HepG2 (cell line): ENCODE measurements around the gene SERTAD2. TPM values are rescaled to one million over a fixed set of nuclear protein-coding genes. Genes with fewer than 3 reads are reported as not detected.

Experiments
- GTF3A ChIP-seq: sonication (generic); formaldehyde crosslinking; conservative IDR thresholded peaks from 2 replicates; pipeline ENCODE4 v1.4.0; 2020; ENCODE audit warnings: mild to moderate bottlenecking, missing genetic modification reagents
- ISL2 ChIP-seq: sonication (generic); formaldehyde crosslinking; IDR thresholded peaks from 2 replicates; pipeline ENCODE4 v1.5.0; 2020; ENCODE audit warnings: missing genetic modification reagents
- KLF9 ChIP-seq: IDR thresholded peaks from 2 replicates; pipeline ENCODE4 v1.6.1; 2016; ENCODE audit warnings: low read depth
- NFYB ChIP-seq: sonication (generic); formaldehyde crosslinking; IDR thresholded peaks from 2 replicates; pipeline ENCODE4 v1.4.0; 2020; ENCODE audit warnings: missing genetic modification reagents
- NFYC ChIP-seq: IDR thresholded peaks from 2 replicates; pipeline ENCODE4 v1.6.1; 2016; ENCODE audit warnings: missing genetic modification reagents, missing compliant biosample characterization
- PHF5A ChIP-seq: IDR thresholded peaks from one replicate; pipeline ENCODE4 v1.6.1; 2018; ENCODE audit warnings: low read depth, missing genetic modification reagents; ENCODE audit not compliant: unreplicated experiment
- POLR2A ChIP-seq, 2 experiments: IDR thresholded peaks; 2 replicates each; pipeline ENCODE4 v1.6.1; 2011; ENCODE audit warnings: low read depth in 2 of 2, low read length in 2 of 2, mild to moderate bottlenecking in 1 of 2, moderate library complexity in 1 of 2; ENCODE audit not compliant: insufficient read depth in 1 of 2
- REL ChIP-seq: sonication (generic); formaldehyde crosslinking; conservative IDR thresholded peaks from 2 replicates; pipeline ENCODE4 v1.8.0; 2022; ENCODE audit warnings: mild to moderate bottlenecking, missing genetic modification reagents, moderate library complexity
- SNAPC2 ChIP-seq: sonication (generic); formaldehyde crosslinking; IDR thresholded peaks from 2 replicates; pipeline ENCODE4 v1.8.1; 2022; ENCODE audit warnings: mild to moderate bottlenecking, missing genetic modification reagents
- TBX2 ChIP-seq: sonication (generic); formaldehyde crosslinking; IDR thresholded peaks from 2 replicates; pipeline ENCODE4 v1.5.0; 2020; ENCODE audit warnings: missing genetic modification reagents, mild to moderate bottlenecking, borderline replicate concordance
- TCF7 ChIP-seq: sonication (generic); IDR thresholded peaks from 2 replicates; pipeline ENCODE4 v1.6.1; 2016; ENCODE audit warnings: antibody characterized with exemption, low read depth
- XRCC5 ChIP-seq: fragments of 200-400 bp; formaldehyde crosslinking; optimal IDR thresholded peaks from 2 replicates; pipeline ENCODE3; 2017; ENCODE audit warnings: mild to moderate bottlenecking, low read length
- ZNF570 ChIP-seq: sonication (generic); formaldehyde crosslinking; IDR thresholded peaks from 2 replicates; pipeline ENCODE4 v1.4.0; 2020; ENCODE audit warnings: mild to moderate bottlenecking, missing genetic modification reagents, borderline replicate concordance
- ZNF747 ChIP-seq: sonication (generic); formaldehyde crosslinking; IDR thresholded peaks from 2 replicates; pipeline ENCODE4 v1.8.1; 2023; ENCODE audit warnings: missing genetic modification reagents, mild to moderate bottlenecking, borderline replicate concordance
- polyA plus RNA-seq, 8 experiments: library from polyadenylated mRNA; depleted of rRNA in 3 of 8; stranded (reverse) in 7 of 8; unstranded in 1 of 8; fragments of >200 nt; fragmentation: Illumina TruSeq in 4 of 8; extraction: Trizol in 4 of 8; gene quantifications; 2 replicates each; pipeline versions ENCODE4 v1.2.1 to v1.2.3, GENCODE V29; 2011 to 2016; ENCODE audit warnings: low read depth in 4 of 8, missing spikeins in 1 of 8, mixed read lengths in 1 of 8; ENCODE audit not compliant: insufficient read depth in 1 of 8
- total RNA-seq, 5 experiments: library from RNA; depleted of rRNA; stranded (reverse); fragments of >200 nt; fragmentation: Illumina TruSeq; extraction: Trizol; gene quantifications; 2 replicates each; pipeline ENCODE4 v1.2.3, GENCODE V29; 2016; ENCODE audit warnings: low read depth in 1 of 5
- TF ChIP-seq, protein P1 (sequence below): sonication (generic); formaldehyde crosslinking; IDR thresholded peaks from 2 replicates; pipeline ENCODE4 v1.9.0; 2021; ENCODE audit warnings: missing genetic modification reagents, borderline replicate concordance
- TF ChIP-seq, protein P2 (sequence below): sonication (generic); formaldehyde crosslinking; IDR thresholded peaks from 2 replicates; pipeline ENCODE4 v1.9.0; 2021; ENCODE audit warnings: missing genetic modification reagents, borderline replicate concordance
- TF ChIP-seq, protein P3 (sequence below): sonication (generic); formaldehyde crosslinking; IDR thresholded peaks from 2 replicates; pipeline ENCODE4 v1.8.0; 2022; ENCODE audit warnings: missing genetic modification reagents, low read depth, mild to moderate bottlenecking, borderline replicate concordance
- TF ChIP-seq, protein P4 (sequence below): sonication (generic); formaldehyde crosslinking; conservative IDR thresholded peaks from 2 replicates; pipeline ENCODE4 v1.8.0; 2022; ENCODE audit warnings: missing genetic modification reagents
- TF ChIP-seq, protein P5 (sequence below): sonication (generic); formaldehyde crosslinking; IDR thresholded peaks from 2 replicates; pipeline ENCODE4 v1.5.1; 2020; ENCODE audit warnings: mild to moderate bottlenecking, missing genetic modification reagents

SERTAD2 gene
- total and polyA plus RNA-seq, 2 of the 13 experiments (the other 11 are each of a cell fraction or from before 2014, with no cell fraction given), result 6.7 to 22.6 TPM

DNA sequence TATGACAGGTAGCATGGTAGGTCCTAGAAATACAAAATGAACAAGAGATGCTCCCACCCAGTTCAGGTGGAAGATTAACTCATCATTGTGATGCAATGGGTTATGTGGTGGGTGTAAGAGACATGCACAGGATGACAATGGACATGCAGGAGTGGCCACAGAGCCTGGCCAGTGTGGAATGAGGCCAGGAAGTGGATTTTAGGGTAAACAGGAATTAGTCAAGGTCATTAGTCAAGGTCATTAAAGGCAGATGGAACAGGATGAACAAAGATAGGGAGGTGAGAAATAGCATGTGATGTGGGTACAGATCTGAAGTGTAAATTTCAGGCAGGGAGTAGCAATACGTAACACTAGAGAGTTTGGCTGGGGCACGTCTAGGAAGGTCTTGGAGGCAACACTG, 15.6 kb upstream of the SERTAD2 start (continued):
- TF ChIP-seq, protein P1, sequence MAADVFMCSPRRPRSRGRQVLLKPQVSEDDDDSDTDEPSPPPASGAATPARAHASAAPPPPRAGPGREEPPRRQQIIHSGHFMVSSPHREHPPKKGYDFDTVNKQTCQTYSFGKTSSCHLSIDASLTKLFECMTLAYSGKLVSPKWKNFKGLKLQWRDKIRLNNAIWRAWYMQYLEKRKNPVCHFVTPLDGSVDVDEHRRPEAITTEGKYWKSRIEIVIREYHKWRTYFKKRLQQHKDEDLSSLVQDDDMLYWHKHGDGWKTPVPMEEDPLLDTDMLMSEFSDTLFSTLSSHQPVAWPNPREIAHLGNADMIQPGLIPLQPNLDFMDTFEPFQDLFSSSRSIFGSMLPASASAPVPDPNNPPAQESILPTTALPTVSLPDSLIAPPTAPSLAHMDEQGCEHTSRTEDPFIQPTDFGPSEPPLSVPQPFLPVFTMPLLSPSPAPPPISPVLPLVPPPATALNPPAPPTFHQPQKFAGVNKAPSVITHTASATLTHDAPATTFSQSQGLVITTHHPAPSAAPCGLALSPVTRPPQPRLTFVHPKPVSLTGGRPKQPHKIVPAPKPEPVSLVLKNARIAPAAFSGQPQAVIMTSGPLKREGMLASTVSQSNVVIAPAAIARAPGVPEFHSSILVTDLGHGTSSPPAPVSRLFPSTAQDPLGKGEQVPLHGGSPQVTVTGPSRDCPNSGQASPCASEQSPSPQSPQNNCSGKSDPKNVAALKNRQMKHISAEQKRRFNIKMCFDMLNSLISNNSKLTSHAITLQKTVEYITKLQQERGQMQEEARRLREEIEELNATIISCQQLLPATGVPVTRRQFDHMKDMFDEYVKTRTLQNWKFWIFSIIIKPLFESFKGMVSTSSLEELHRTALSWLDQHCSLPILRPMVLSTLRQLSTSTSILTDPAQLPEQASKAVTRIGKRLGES (CRISPR knock-in tag), result no peak
- TF ChIP-seq TBX2 (CRISPR knock-in tag), result peak; percentile 99
- no peak for TF ChIP-seq ZNF570 (CRISPR knock-in tag)
- TF ChIP-seq, protein P2, sequence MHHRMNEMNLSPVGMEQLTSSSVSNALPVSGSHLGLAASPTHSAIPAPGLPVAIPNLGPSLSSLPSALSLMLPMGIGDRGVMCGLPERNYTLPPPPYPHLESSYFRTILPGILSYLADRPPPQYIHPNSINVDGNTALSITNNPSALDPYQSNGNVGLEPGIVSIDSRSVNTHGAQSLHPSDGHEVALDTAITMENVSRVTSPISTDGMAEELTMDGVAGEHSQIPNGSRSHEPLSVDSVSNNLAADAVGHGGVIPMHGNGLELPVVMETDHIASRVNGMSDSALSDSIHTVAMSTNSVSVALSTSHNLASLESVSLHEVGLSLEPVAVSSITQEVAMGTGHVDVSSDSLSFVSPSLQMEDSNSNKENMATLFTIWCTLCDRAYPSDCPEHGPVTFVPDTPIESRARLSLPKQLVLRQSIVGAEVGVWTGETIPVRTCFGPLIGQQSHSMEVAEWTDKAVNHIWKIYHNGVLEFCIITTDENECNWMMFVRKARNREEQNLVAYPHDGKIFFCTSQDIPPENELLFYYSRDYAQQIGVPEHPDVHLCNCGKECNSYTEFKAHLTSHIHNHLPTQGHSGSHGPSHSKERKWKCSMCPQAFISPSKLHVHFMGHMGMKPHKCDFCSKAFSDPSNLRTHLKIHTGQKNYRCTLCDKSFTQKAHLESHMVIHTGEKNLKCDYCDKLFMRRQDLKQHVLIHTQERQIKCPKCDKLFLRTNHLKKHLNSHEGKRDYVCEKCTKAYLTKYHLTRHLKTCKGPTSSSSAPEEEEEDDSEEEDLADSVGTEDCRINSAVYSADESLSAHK (CRISPR knock-in tag), result no peak
- TF ChIP-seq, protein P3, sequence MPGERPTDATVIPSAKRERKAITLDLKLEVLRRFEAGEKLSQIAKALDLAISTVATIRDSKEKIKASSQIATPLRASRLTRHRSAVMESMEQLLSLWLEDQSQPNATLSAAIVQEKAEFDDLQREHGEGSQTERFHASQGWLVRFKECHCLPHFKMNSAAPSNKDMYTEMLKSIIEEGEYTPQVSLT (CRISPR knock-in tag), result no peak
- no peak for TF ChIP-seq KLF9 (CRISPR knock-in tag)
- TF ChIP-seq POLR2A (IDR thresholded peaks at IDR 0.05; ENCODE audit: insufficient read depth in 1 of 2, low read depth in 2 of 2, low read length in 2 of 2), result no peak
- peak; percentile 59; the same call in 1 of the 2 replicates for TF ChIP-seq ISL2 (CRISPR knock-in tag)
- no peak for TF ChIP-seq XRCC5
- TF ChIP-seq NFYB, result no peak
- peak; percentile 76; the same call in 1 of the 2 replicates for TF ChIP-seq TCF7
- no peak for TF ChIP-seq NFYC (CRISPR knock-in tag)
- TF ChIP-seq, protein P4, sequence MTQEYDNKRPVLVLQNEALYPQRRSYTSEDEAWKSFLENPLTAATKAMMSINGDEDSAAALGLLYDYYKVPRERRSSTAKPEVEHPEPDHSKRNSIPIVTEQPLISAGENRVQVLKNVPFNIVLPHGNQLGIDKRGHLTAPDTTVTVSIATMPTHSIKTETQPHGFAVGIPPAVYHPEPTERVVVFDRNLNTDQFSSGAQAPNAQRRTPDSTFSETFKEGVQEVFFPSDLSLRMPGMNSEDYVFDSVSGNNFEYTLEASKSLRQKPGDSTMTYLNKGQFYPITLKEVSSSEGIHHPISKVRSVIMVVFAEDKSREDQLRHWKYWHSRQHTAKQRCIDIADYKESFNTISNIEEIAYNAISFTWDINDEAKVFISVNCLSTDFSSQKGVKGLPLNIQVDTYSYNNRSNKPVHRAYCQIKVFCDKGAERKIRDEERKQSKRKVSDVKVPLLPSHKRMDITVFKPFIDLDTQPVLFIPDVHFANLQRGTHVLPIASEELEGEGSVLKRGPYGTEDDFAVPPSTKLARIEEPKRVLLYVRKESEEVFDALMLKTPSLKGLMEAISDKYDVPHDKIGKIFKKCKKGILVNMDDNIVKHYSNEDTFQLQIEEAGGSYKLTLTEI (CRISPR knock-in tag), result no peak
- TF ChIP-seq PHF5A (CRISPR knock-in tag), result peak; percentile 72
- TF ChIP-seq ZNF747 (CRISPR knock-in tag), result peak; percentile 59; the same call in 1 of the 2 replicates
- TF ChIP-seq SNAPC2, result peak; percentile 32; the same call in 1 of the 2 replicates
- no peak for TF ChIP-seq GTF3A (CRISPR knock-in tag)
- TF ChIP-seq, protein P5, sequence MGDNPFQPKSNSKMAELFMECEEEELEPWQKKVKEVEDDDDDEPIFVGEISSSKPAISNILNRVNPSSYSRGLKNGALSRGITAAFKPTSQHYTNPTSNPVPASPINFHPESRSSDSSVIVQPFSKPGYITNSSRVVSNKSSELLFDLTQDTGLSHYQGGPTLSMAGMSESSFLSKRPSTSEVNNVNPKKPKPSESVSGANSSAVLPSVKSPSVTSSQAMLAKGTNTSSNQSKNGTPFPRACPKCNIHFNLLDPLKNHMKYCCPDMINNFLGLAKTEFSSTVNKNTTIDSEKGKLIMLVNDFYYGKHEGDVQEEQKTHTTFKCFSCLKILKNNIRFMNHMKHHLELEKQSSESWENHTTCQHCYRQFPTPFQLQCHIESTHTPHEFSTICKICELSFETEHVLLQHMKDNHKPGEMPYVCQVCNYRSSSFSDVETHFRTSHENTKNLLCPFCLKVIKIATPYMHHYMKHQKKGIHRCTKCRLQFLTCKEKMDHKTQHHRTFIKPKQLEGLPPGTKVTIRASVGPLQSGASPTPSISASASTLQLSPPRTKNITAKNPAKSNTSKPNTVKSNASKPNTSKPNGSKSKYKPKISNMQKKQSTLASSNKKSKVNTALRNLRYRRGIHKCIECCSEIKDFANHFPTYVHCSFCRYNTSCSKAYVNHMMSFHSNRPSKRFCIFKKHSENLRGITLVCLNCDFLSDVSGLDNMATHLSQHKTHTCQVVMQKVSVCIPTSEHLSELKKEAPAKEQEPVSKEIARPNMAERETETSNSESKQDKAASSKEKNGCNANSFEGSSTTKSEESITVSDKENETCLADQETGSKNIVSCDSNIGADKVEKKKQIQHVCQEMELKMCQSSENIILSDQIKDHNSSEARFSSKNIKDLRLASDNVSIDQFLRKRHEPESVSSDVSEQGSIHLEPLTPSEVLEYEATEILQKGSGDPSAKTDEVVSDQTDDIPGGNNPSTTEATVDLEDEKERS, result 0 out of 2 replicates have a peak, but pooled peaks have one; percentile 49
- 0 out of 2 replicates have a peak, but pooled peaks have one; percentile 67 for TF ChIP-seq REL
